Stomach smooth muscle (tissue), 2 donors: Measurements from ENCODE around the gene HSDL1.

Source experiments
- H3K27ac ChIP-seq: one replicate; pipeline ENCODE4 v1.7.0; 2013; ENCODE audit warnings: mild to moderate bottlenecking, low read length, inconsistent platforms
- H3K27me3 ChIP-seq, 2 donors: one replicate each; pipeline ENCODE4 v1.7.0; 2013; ENCODE audit warnings: low read length in 2 of 2; ENCODE audit not compliant: insufficient read depth in 2 of 2, control insufficient read depth in 1 of 2
- H3K36me3 ChIP-seq, 2 donors: one replicate each; pipeline ENCODE4 v1.7.0; 2013; ENCODE audit warnings: low read length in 2 of 2; ENCODE audit not compliant: control insufficient read depth in 2 of 2, insufficient read depth in 2 of 2
- H3K4me1 ChIP-seq: one replicate; pipeline ENCODE4 v1.7.0; 2013; ENCODE audit warnings: low read length; ENCODE audit not compliant: control insufficient read depth, insufficient read depth
- H3K4me3 ChIP-seq, 2 donors: one replicate each; pipeline ENCODE4 v1.7.0; 2013; ENCODE audit warnings: low read length in 2 of 2
- H3K9ac ChIP-seq, 2 donors: one replicate each; pipeline ENCODE4 v1.7.0; 2013; ENCODE audit warnings: low read length in 2 of 2, mild to moderate bottlenecking in 1 of 2
- H3K9me3 ChIP-seq, 2 donors: one replicate each; pipeline ENCODE4 v1.7.0; 2013; ENCODE audit warnings: low read length in 2 of 2; ENCODE audit not compliant: control insufficient read depth in 2 of 2
- donor health status: healthy.
- donor health status: Pancreatic carcinoma.

The HSDL1 gene

DNA sequence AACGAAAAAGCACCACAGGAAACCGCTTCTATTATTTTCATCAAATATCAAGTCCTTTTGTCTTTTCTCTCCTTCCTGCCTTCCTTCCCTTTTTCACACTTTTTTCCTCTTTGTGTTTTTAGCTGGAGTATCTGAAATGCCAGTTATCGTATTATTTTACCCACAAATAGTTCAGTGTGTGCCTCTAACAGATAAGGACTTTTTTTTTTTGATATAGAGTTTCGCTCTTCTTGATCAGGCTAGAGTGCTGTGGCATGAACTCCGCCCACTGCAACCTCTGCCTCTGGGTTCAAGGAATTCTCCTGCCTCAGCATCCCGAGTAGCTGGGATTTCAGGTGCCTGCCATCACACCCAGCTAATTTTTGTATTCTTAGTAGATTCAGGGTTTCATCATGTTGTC is 10.8 kb upstream of the HSDL1 start:
- H3K36me3 ChIP-seq = no peaks in the 10 kb centered on the region
- no peak overlapping the region for H3K4me3 ChIP-seq
- no peak overlapping the region for H3K27ac ChIP-seq
- H3K9ac ChIP-seq = no peak overlapping the region
- H3K4me1 ChIP-seq = no peaks in the 10 kb centered on the region
- peaks cover 3 to 6% of the 10 kb centered on the region in 2 donors for H3K27me3 ChIP-seq
- no peaks in the 10 kb centered on the region for H3K9me3 ChIP-seq

DNA sequence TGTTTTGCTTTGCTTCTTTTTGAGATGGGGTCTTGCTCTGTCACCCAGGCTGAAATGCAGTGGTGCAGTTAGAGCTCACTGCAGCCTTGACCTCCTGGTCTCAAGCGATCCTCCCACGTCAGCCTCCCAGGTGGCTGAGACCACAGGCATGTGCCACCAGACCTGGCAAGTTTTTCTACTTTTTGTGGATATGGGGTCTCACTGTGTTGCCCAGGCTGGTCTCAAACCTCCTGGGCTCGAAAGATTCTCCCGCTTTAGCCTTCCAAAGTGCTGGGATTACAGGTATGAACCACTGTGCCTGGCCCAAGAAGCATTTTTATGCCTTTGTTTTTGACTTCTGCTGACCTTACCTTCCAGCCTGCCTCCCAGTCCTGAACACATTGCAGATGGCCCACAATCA is 10.2 kb upstream of the HSDL1 start:
- Histone ChIP-seq H3K36me3 (no peaks in the 10 kb centered on the region), H3K27me3 (peaks cover 3 to 6% of the 10 kb centered on the region in 2 donors), H3K4me1 (no peaks in the 10 kb centered on the region), H3K27ac (no peak overlapping the region), H3K9me3 (no peaks in the 10 kb centered on the region), H3K4me3 (no peak overlapping the region), H3K9ac (no peak overlapping the region)

DNA sequence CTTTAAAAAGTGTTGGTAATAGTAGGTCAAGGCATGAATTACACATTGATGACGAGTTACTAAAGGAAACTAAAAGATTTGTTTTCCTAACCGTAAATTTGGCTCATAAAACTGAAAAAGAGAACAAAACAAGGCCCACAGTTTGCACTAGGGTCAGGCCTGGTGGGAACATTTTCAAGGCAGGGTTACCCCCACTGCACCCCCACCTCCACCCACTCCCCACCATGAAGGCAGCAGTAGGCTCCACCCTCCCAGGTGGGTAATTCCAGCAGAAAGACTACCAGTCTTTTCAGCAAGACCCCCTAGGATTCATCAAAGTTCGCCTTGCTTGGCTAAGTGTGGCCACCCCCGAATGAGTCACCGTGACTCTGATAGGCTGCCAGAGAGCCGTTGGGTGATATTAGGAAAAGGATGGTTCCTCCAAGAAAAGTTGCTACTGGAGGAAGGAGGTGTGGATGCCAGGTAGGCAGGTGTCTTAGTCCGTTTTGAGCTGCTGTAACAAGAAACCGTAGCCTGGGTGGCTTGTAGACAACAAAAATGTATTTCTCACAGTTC is 8.8 kb upstream of the HSDL1 start:
- Histone ChIP-seq H3K27ac (no peak overlapping the region), H3K27me3 (peaks cover 3 to 4% of the 10 kb centered on the region in 2 donors), H3K4me3 (no peak overlapping the region), H3K36me3 (no peaks in the 10 kb centered on the region), H3K4me1 (no peaks in the 10 kb centered on the region), H3K9me3 (no peaks in the 10 kb centered on the region), H3K9ac (no peak overlapping the region)

DNA sequence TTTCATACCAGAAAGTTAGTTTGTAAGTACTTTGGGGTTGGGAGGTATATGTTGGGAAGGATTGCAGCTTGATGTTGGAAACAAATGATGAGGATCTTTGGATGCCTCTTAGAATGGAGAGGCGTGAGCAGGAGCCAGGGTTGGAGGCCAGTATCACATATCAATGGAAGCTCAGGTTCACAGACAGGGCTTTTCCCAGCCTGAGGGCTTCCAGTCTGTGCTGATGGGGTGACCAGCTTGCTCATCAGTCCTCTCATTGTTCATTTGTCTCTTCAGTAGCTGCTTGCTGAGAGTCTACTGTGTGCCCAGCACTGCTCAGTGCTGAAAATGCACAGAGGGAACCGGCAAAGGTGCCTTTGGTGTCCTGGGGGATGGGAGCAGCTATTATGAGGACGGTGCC is 5.9 kb upstream of the HSDL1 start:
- no peaks in the 10 kb centered on the region for H3K4me1 ChIP-seq
- no peak overlapping the region for H3K4me3 ChIP-seq
- H3K9ac ChIP-seq = no peak overlapping the region
- H3K36me3 ChIP-seq = no peaks in the 10 kb centered on the region
- no peak overlapping the region for H3K27ac ChIP-seq
- no peaks in the 10 kb centered on the region for H3K9me3 ChIP-seq
- H3K27me3 ChIP-seq = no peaks in the 10 kb centered on the region

DNA sequence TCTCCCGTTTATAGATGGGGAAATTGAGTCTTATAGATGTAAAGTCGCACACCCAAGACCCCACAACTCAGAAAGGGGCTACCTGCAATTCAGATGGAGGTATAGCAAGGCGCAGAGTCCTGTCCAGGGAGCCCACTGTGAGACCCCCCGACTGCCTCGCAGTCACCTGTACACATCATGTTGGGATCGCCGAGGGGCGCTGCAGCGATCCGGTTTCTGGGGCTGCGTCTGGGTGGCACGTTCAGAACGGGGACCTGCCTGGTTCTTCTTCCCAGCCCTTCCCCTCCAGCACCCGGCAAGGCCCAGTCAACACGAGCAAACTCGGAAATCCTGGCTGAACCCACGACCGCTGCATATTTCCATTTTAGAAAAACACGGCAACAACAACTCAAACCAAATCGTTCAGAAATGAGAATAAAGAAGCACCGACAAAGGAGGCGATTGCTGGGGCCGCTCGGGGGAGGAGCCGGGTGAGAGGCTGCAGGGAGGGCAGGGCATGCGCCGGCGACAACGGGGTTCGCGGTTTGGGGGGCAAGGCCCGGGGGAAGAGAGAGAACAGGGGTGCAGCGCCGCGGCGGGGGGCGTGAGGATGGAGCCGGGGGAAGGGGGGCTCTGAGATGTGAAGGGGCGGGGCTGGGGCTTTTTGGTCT is 643 bp downstream of the HSDL1 start:
- Histone ChIP-seq H3K27ac (no peak overlapping the region), H3K36me3 (no peaks in the 10 kb centered on the region), H3K9ac (peak overlapping the region; percentile 52 to 71)

DNA sequence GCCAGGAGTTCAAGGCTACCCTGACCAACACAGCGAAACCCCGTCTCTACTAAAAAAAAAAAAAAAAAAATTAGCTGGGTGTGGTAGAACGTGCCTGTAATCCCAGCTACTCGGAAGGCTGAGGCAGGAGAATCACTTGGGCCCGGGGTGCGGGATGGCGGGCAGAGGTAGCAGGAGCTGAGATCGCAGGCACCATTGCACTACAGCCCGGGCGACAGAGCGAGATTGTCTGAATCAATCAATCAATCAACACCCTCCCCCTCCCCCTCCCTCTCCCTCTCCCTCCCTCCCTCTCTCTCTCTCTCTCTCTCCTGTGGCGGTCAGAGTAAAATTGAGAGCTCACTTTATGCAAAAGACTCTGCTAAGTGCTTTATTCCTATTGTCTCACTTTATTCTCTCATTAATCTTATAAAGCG is 1.2 kb downstream of the HSDL1 start:
- peak overlapping the region; percentile 52 to 71 for H3K9ac ChIP-seq
- H3K36me3 ChIP-seq = no peaks in the 10 kb centered on the region
- H3K4me3 ChIP-seq = peak overlapping the region; percentile 66 to 89
- no peaks in the 10 kb centered on the region for H3K9me3 ChIP-seq
- H3K27ac ChIP-seq = no peak overlapping the region
- peaks cover 8% of the 10 kb centered on the region for H3K4me1 ChIP-seq
- no peaks in the 10 kb centered on the region for H3K27me3 ChIP-seq

More for the DNA sequence above, 643 bp downstream of the HSDL1 start:
- H3K4me3 ChIP-seq = peak overlapping the region; percentile 66 to 89
- H3K4me1 ChIP-seq = peaks cover 8% of the 10 kb centered on the region
- H3K27me3 ChIP-seq = no peaks in the 10 kb centered on the region
- no peaks in the 10 kb centered on the region for H3K9me3 ChIP-seq

DNA sequence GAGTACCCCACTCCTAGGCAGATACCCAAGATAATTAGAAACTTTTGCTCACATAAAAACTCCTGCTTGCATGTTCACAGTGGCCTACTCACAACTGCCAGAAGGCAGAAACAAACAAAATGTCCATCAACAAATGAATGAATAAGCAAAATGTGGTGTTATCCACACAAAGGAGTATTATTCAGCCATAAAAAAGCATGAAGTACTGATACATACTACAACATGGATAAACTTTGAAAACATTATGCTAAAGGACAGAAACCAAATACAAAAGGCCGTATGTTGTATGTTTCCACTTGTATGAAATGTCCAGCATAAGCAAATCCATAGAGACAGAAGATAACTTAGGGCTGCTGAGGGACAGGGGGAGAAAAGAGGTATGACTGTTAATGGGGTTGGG is 1.9 kb downstream of the HSDL1 start:
- no peaks in the 10 kb centered on the region for H3K27me3 ChIP-seq
- no peak overlapping the region for H3K4me3 ChIP-seq
- no peak overlapping the region for H3K9ac ChIP-seq
- H3K4me1 ChIP-seq = peaks cover 8% of the 10 kb centered on the region
- no peak overlapping the region for H3K27ac ChIP-seq
- H3K9me3 ChIP-seq = no peaks in the 10 kb centered on the region
- no peaks in the 10 kb centered on the region for H3K36me3 ChIP-seq

DNA sequence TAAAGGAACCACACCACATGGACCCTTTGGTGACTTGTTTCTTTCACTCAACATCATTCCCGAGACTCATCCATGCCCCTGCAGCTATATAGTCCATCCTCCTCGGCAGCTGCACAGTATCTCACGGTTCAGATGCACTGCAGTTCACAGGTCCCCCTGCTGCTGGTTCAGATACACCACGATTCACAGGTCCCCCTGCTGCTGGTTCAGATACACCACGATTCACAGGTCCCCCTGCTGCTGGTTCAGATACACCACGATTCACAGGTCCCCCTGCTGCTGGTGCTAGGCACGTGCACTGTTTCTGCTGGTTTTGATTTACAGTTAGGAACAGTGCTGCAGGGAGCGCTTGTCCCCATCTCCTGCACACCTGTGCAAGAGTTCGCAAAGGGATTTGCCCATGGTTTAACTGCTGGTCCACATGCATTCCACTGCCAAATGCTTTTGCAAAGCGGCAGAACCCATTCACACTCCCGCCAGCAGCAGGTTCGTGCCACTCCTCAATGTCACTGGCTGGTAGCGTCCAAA is 3.8 kb downstream of the HSDL1 start:
- Histone ChIP-seq H3K27me3 (no peaks in the 10 kb centered on the region), H3K36me3 (no peaks in the 10 kb centered on the region), H3K4me1 (peaks cover 8% of the 10 kb centered on the region), H3K9me3 (no peaks in the 10 kb centered on the region), H3K27ac (no peak overlapping the region), H3K4me3 (no peak overlapping the region), H3K9ac (no peak overlapping the region)

DNA sequence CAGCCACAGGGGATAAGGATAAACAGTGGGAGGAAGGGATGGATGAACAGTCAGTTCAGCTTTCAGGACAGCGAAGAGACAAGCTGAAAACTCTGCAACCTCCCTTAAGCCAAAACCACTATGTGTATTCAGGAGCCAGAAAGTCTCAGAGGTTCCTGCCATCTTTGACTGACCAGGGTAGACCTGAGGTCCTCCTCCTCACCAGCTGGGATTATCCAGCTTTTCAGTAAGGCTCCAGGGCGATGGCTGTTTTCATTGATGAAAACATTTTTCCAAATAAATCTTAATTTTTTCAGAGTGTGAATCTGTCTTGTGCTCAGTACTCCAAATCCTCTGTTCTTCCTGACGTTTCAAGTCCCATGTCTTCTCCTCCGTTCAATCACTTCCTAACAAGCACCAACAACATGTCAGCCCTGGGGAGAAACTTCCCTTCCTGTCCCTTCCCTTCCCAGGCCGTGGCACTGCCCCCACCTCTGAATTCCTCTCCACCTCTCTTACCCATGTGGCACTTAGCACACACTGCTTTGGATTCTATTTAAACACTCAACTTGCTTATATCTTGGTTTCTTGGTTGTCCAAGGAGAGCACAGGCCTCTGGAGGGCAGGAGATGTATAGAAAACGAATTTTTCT is 5.2 kb downstream of the HSDL1 start:
- H3K4me1 ChIP-seq = peaks cover 3% of the 10 kb centered on the region
- H3K9me3 ChIP-seq = no peaks in the 10 kb centered on the region
- H3K9ac ChIP-seq = no peak overlapping the region
- H3K27ac ChIP-seq = no peak overlapping the region
- no peaks in the 10 kb centered on the region for H3K36me3 ChIP-seq
- no peak overlapping the region for H3K4me3 ChIP-seq
- no peaks in the 10 kb centered on the region for H3K27me3 ChIP-seq

DNA sequence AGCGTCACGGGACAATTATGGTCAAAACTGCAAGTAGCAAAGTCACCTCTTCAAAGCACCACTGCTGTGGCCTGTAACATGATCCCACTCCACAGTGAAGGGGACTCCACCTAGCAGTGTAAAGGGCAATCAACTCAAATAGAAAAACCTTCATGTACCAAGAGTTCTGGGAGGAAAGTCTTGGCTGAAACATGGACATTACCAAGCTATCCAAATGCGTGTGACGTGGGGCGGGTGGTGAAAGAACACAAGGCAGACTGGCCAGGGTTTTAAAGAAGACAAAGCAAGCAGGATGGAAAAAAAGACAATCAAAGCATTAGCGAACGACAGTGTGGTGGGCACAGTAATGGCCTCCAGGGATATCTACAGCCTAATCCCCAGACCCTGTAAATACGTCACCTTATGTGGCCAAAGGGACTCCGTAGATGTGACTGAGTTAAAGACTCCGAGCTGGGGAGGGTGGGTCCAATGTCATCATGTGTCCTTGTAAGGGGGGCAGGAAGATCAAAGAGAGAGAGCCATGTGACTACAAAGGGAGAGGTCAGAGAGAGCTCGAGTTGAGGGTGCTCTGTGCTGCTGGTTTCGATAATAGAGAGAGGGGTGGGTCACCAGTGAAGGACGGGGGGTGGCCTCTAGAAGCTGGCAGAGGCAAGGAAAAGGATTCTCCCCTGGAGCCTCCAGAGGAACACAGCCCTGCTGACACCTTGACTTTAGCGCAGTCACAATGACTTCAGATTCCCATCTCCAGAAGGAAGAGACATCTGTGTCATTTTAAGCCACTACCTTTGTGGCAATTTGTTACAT is 6.0 kb downstream of the HSDL1 start:
- no peak overlapping the region for H3K27ac ChIP-seq
- H3K4me1 ChIP-seq = peaks cover under 1% of the 10 kb centered on the region
- no peaks in the 10 kb centered on the region for H3K9me3 ChIP-seq
- no peak overlapping the region for H3K9ac ChIP-seq
- no peaks in the 10 kb centered on the region for H3K27me3 ChIP-seq
- no peak overlapping the region for H3K4me3 ChIP-seq
- no peaks in the 10 kb centered on the region for H3K36me3 ChIP-seq
